Glutamatergic neuron (in vitro differentiated cells): ENCODE measurements around the gene ELL2. TPM values are rescaled to one million over a fixed set of nuclear protein-coding genes. Genes with fewer than 3 reads are reported as not detected.

ENCODE experiments used
- DNase-seq: peaks from one replicate; pipeline ENCODE4 v3.0.0; 2022
- H3K27ac Mint-ChIP-seq: one replicate; pipeline ENCODE4 v1.8.0; 2020; ENCODE audit warnings: mild to moderate bottlenecking, mixed read lengths, inconsistent platforms; ENCODE audit not compliant: unreplicated experiment
- H3K27me3 Mint-ChIP-seq: one replicate; pipeline ENCODE4 v1.8.0; 2020; ENCODE audit warnings: mild to moderate bottlenecking, moderate library complexity, mixed read lengths, inconsistent platforms; ENCODE audit not compliant: unreplicated experiment
- H3K36me3 Mint-ChIP-seq: one replicate; pipeline ENCODE4 v1.8.0; 2020; ENCODE audit warnings: mild to moderate bottlenecking, mixed read lengths, inconsistent platforms; ENCODE audit not compliant: unreplicated experiment
- H3K4me1 Mint-ChIP-seq: one replicate; pipeline ENCODE4 v1.8.0; 2020; ENCODE audit warnings: mild to moderate bottlenecking, low read depth, mixed read lengths, inconsistent platforms; ENCODE audit not compliant: unreplicated experiment
- H3K4me3 Mint-ChIP-seq: one replicate; pipeline ENCODE4 v1.8.0; 2020; ENCODE audit warnings: mild to moderate bottlenecking, mixed read lengths, inconsistent platforms; ENCODE audit not compliant: unreplicated experiment
- H3K9me3 Mint-ChIP-seq: one replicate; pipeline ENCODE4 v1.8.0; 2020; ENCODE audit warnings: mild to moderate bottlenecking, moderate library complexity, mixed read lengths, inconsistent platforms; ENCODE audit not compliant: unreplicated experiment
- CTCF ChIP-seq: fragments of 200-600 bp; sonication (generic); IDR thresholded peaks from one replicate; pipeline ENCODE4 v1.5.0; 2021; ENCODE audit not compliant: partially characterized antibody, unreplicated experiment
- total RNA-seq: library from RNA; stranded (reverse); fragmentation: NEBNext Ultra II Directional; extraction: Animal tissue kit (Norgen Biotek cat#: 25700); gene quantifications from one replicate; pipeline ENCODE4 v1.2.1, GENCODE V29; 2021; ENCODE audit not compliant: unreplicated experiment

Gene ELL2
- total RNA-seq, 1 donor from 2014 or later: 97.0 TPM

- Mint-ChIP-seq H3K27me3 (peaks cover 6% of the 10 kb centered on the region), H3K9me3 (no peaks in the 10 kb centered on the region), H3K4me3 (no peak overlapping the region), H3K36me3 (peaks cover 6% of the 10 kb centered on the region), H3K4me1 (peaks cover 28% of the 10 kb centered on the region), H3K27ac (no peak overlapping the region)
- no peak for DNase-seq
- TF ChIP-seq CTCF: no peak
Observed at GRCh38 chr5:95913663-95914062, 48.0 kb downstream of the ELL2 start.

GRCh38 chr5:95912029-95912428 is 49.6 kb downstream of the ELL2 start:
- Mint-ChIP-seq H3K4me3 (no peak overlapping the region), H3K27ac (no peak overlapping the region), H3K9me3 (no peaks in the 10 kb centered on the region), H3K4me1 (peaks cover 29% of the 10 kb centered on the region), H3K27me3 (peaks cover 6% of the 10 kb centered on the region), H3K36me3 (peaks cover 6% of the 10 kb centered on the region)
- no peak for DNase-seq
- no peak for TF ChIP-seq CTCF

- Mint-ChIP-seq H3K9me3 (no peaks in the 10 kb centered on the region), H3K27me3 (peaks cover under 1% of the 10 kb centered on the region), H3K36me3 (peaks cover 6% of the 10 kb centered on the region), H3K27ac (no peak overlapping the region), H3K4me1 (peaks cover 22% of the 10 kb centered on the region), H3K4me3 (no peak overlapping the region)
- no peak for TF ChIP-seq CTCF
- no peak for DNase-seq
Observed at GRCh38 chr5:95910521-95910920, 51.1 kb downstream of the ELL2 start.

GRCh38 chr5:95909738-95910137 is 51.9 kb downstream of the ELL2 start:
- Mint-ChIP-seq H3K4me3 (no peak overlapping the region), H3K4me1 (peaks cover 23% of the 10 kb centered on the region), H3K36me3 (peaks cover 6% of the 10 kb centered on the region), H3K9me3 (no peaks in the 10 kb centered on the region), H3K27ac (no peak overlapping the region), H3K27me3 (no peaks in the 10 kb centered on the region)
- no peak for DNase-seq
- TF ChIP-seq CTCF: no peak

- peaks cover 2% of the 10 kb centered on the region for H3K9me3 Mint-ChIP-seq
- H3K36me3 Mint-ChIP-seq: peaks cover 7% of the 10 kb centered on the region
- peaks cover 26% of the 10 kb centered on the region for H3K4me1 Mint-ChIP-seq
- DNase-seq: no peak
- TF ChIP-seq CTCF: no peak
- no peak overlapping the region for H3K4me3 Mint-ChIP-seq
- H3K27ac Mint-ChIP-seq: no peak overlapping the region
- no peaks in the 10 kb centered on the region for H3K27me3 Mint-ChIP-seq
Observed at GRCh38 chr5:95908799-95909198, 52.9 kb downstream of the ELL2 start.
